Measurements from ENCODE around the gene ZNF618. TPM values are rescaled to one million over a fixed set of nuclear protein-coding genes. Genes with fewer than 3 reads are reported as not detected.

The ZNF618 gene
- polyA plus RNA-seq, 3 donors from 2014 or later, result 1.4 to 4.1 (median 3.9) TPM

DNA sequence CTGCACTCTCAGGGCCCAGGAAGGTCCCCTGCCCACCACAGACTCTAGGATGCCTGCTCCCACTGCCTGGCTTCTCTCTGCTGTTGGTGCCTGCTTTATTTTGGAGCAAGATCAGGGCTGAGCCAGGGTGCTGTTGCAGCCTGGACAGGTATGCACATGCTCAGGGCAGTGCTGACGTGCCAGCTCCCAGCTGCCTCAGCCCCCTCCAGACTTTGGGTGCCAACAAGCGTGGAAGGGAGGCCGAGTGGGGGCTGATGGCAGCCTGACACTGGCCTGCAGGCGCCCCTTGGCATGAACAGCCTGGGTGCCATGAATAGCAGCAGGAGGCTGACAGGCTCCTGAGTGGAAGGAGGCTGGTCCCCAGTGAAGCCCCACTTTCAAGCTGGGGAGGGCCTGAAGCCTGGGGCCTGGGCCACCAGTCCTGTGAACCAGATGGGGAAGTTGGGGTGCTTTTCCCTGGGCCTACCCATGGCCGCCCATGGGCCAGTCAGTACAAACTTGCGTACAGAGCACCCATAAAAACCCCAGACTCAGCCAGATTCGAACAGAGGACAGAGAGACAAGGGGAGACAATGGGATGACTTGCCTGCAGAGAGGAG lies 195.2 kb downstream of the ZNF618 start:
- H3K36me3 Mint-ChIP-seq, result no peaks in the 10 kb centered on the region
- peaks cover 3 to 9% (median 4%) of the 10 kb centered on the region in 3 donors for H3K27me3 Mint-ChIP-seq (ENCODE audit: low read depth in 3 of 3)
- H3K9me3 Mint-ChIP-seq, result no peaks in the 10 kb centered on the region
- H3K4me3 Mint-ChIP-seq, result no peak overlapping the region
- H3K4me1 Mint-ChIP-seq, result no peaks in the 10 kb centered on the region
- no peak overlapping the region for H3K27ac Mint-ChIP-seq
- DNase-seq, result no peak

DNA sequence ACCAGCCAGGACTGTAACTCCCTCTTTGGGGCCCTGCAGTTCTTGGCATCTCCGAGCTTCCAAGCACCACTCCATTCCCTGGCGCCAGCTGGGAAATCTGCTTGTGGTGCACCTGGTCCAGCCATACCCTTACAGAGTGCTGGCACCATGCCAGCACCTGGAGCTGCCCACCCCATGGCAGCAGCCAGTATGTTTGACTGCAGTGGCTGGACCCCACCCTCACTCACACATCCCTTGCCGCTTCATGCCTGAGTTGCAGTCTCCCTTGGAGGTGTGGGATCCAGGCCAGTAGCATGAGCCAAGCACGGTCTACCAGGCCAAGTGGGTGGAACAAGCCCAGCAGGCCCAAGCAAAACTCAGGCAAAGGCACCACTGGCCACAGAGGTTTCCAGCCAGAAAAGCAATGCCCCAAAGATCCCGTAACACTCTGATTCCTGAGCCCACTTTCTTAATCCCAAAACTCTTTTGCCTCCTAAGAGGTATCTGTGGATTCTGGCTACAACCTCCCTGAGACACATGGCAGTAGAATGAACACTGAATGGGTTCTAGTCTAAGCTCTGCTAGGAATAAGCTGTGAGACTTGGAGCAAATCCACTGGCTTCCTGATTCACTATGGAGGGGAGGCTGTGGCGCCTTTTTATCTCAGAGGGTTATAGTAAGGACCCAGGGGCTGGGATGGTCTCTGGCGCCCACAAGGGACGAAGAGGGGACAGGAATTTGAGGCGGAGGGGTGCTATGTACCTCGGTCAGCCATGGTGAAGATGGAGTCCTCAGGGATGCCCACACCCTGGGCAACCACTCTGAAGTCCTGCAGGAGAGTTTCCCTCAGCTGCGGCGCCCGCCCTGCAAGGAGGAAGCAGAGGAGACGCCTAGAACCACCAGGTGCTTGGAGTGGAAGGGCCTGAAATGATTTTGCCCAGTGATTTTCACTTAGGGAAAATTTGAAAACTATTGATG lies 196.4 kb downstream of the ZNF618 start:
- no peaks in the 10 kb centered on the region for H3K4me1 Mint-ChIP-seq
- no peak overlapping the region for H3K27ac Mint-ChIP-seq
- H3K27me3 Mint-ChIP-seq (ENCODE audit: low read depth in 3 of 3), result peaks cover 4 to 7% (median 5%) of the 10 kb centered on the region in 3 donors
- no peak overlapping the region for H3K4me3 Mint-ChIP-seq
- no peaks in the 10 kb centered on the region for H3K9me3 Mint-ChIP-seq
- no peak for DNase-seq
- H3K36me3 Mint-ChIP-seq, result no peaks in the 10 kb centered on the region

DNA sequence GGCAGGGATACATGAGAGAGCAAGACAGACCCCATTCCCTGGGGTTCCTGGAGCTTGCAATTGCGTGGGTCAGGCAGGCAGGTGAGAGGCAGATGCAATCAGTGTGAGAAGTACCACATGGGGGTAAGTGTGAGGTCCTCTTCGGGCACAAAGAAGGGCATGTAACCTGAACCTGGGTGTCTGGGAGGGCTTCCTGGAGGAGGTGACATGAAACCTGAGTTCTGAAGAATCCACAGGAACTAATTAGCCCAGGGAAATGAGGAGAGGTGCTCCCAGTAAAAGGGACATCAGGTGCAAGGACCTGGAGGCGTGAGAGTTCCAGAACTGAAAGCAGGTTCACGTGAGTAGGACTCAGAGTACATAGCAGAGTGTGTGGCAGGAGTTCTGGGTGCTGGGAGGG lies 199.5 kb downstream of the ZNF618 start:
- DNase-seq, result no peak
- H3K4me1 Mint-ChIP-seq, result no peaks in the 10 kb centered on the region
- no peak overlapping the region for H3K27ac Mint-ChIP-seq
- peaks cover 4 to 7% (median 7%) of the 10 kb centered on the region in 3 donors for H3K27me3 Mint-ChIP-seq (ENCODE audit: low read depth in 3 of 3)
- no peak overlapping the region for H3K4me3 Mint-ChIP-seq
- H3K9me3 Mint-ChIP-seq, result no peaks in the 10 kb centered on the region
- no peaks in the 10 kb centered on the region for H3K36me3 Mint-ChIP-seq

DNA sequence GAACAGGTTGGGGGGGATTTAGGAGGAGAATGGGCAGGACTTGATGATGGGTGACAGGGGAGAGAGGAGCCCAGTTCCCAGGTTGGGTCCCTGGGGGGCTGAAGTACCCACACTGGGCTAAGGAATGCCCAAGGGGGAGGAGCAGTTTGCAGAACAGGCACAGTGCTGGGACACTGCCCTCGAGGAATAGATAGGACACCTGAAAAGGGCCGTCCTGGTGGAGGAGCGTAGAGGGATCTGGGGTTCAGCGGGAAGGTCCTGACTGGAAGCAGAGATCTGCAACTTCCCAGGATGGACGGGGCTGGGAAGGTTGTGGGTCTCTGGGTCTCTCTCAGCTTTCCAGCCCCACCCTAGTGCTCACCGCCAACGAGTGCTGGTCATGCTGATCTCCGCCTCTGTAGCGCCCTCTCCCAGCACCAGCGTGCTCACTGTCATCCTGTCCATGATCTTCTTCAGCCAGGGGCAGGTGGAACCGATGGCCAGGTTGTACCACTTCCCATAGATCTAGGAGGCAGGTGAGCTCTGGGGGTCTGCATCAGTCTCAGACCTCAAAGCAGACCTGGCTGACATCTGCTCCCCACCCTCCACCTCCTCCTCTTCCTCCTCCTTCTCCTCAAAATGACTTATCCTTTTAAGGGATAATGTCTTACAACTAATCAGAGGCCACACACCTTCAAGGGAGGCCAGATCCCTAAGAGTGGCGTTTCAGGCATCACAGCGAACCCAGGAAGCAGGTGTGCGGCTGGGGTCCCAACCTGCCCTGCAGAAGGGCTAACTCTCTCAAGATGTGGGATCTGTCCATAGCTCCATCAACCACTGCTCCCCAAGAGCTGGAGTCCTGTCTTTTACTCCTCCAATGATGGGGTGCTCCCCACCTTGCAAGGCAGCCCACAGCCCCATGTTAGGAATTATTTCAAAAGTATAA lies 200.4 kb downstream of the ZNF618 start:
- H3K27ac Mint-ChIP-seq, result no peak overlapping the region

DNA sequence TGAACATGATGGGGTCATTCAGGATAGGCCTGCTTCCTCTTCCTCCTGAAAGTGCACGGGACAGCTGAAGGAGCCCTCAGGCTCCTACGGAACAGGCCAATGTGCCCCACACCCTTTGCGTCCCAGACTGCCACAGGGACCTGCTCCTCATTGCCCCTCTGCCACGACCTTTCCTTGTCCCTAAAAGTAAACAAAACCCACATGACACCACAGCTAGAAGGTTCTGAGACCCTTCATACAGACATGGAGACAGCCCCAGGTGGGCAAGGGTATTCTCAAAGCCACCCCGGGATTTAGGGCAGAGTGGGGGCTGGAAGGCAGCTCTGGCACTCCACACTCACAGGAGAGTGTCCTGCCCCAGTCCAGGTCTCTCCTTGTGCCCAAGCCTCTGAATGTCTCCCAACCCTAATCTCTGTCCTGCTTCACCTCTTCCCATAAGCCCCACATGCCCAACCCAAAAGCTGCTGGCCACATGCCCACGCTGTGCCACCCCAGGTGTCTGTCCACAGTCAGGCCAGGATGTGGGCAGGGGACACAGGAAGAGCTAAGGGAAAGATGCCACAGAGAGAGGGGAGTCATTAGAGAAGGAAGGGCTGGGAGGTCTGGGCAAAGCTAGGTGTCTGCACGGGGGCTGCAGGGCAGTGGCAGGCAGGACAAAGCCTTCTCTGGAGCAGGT lies 201.2 kb downstream of the ZNF618 start:
- no peaks in the 10 kb centered on the region for H3K36me3 Mint-ChIP-seq
- no peak overlapping the region for H3K4me3 Mint-ChIP-seq
- H3K27me3 Mint-ChIP-seq (ENCODE audit: low read depth in 3 of 3), result peaks cover 6 to 7% (median 7%) of the 10 kb centered on the region in 3 donors
- no peaks in the 10 kb centered on the region for H3K9me3 Mint-ChIP-seq
- DNase-seq, result no peak
- H3K4me1 Mint-ChIP-seq, result no peaks in the 10 kb centered on the region
- H3K27ac Mint-ChIP-seq, result no peak overlapping the region

More for the DNA sequence above, 200.4 kb downstream of the ZNF618 start:
- Mint-ChIP-seq H3K36me3 (no peaks in the 10 kb centered on the region), H3K9me3 (no peaks in the 10 kb centered on the region), H3K4me3 (no peak overlapping the region), H3K4me1 (no peaks in the 10 kb centered on the region), H3K27me3 (ENCODE audit: low read depth in 3 of 3) (peaks cover 4 to 7% (median 7%) of the 10 kb centered on the region in 3 donors)
- DNase-seq, result no peak

DNA sequence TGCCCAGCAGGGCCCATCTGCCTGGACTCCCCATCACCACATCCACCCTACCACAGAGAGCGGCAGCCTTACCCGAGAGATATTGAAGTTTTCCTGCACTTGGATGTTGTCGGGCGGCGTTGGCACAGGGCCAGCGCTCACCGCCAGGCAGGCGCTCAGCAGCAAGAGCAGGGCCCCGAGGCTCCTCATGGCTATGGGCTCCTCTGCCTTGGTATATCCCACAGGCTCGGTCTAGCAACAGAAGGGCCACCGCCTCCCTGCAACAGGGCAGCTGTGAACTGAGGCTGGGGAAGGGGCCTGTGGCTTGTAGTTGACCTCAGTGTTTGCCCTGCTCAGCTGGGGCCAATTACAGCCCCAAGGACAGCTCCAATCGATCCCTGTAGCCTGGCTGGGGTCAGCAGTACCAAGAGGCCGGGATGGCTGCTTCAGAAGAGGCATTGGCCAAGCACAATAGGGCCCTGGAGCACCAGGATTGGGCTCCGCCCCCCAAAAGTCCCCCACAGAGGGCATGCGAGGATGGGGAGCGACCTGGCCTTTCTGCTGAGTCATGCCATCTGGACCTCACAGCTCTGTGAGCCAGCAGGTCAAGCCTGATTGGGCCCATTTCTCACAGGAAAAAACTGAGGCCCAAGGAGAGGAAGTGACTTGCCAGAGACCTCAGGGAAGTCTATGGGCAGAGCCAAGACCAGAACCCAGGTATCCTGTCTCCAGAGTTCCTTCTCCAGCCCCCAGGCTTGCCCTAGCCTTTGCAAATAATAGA lies 202.1 kb downstream of the ZNF618 start, which contains the start of gene AMBP:
TSS of gene AMBP (minus strand) at position 280 of the 760 bp plus-strand sequence. CDS start at position 189, 91 bp downstream.
- H3K9me3 Mint-ChIP-seq, result no peaks in the 10 kb centered on the region
- no peaks in the 10 kb centered on the region for H3K4me1 Mint-ChIP-seq
- no peak within 1 kb of the TSS for H3K27ac Mint-ChIP-seq
- H3K27me3 Mint-ChIP-seq (ENCODE audit: low read depth in 3 of 3), result peaks cover 6 to 7% (median 7%) of the 10 kb centered on the region in 3 donors
- no peaks in the 10 kb centered on the region for H3K36me3 Mint-ChIP-seq
- DNase-seq, result no peak
- no peak within 1 kb of the TSS for H3K4me3 Mint-ChIP-seq

DNA sequence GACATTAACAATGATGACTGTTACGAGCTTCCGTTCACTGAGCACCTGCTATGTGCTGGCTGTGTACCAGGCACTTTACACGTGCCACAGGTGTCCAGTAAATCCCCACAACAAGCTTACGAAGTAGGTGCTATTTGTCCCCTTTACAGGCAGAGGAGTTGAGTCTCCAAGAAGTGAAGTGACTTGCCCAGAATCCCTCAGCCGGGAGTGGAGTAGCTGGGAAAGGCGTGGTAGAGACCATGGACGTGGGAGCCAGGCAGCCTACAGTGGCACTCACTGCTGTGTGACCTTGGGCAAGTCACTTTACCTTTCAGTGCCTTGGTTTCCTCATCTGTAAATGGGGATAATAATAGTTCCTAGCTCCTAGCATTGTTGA lies 202.7 kb downstream of the ZNF618 start:
- Mint-ChIP-seq H3K36me3 (no peaks in the 10 kb centered on the region), H3K9me3 (no peaks in the 10 kb centered on the region), H3K27me3 (ENCODE audit: low read depth in 3 of 3) (peaks cover 6 to 7% (median 7%) of the 10 kb centered on the region in 3 donors), H3K4me1 (no peaks in the 10 kb centered on the region), H3K27ac (no peak overlapping the region), H3K4me3 (no peak overlapping the region)
- no peak for DNase-seq

DNA sequence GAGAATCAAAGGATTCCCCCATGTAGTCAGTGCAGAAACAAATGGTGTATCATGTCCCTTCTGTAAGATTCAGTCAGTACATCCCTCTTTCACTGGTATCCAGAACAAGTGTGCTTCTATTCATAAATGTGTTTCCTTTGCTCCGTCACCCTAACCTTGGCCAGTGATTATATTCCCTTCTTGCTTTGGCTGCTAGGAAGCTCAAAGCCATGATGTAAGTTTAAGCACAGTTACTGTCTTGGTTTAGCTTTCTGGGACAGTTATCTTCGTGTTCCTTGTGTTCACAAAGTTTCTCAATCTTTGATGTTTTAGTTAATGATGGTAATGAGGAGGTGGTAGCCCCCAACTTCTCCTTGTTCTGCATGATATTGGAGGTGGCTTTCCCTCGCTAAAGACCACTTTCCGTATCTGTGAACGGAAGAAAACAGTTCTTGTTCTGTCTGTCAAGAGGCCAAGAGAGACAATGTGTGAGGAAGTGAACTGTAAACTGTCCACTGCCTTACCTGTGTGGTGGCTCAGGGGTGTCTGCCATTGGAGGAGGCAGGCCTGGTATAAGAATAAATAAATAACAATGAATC lies 204.2 kb downstream of the ZNF618 start:
- Mint-ChIP-seq H3K27ac (no peak overlapping the region), H3K9me3 (no peaks in the 10 kb centered on the region), H3K36me3 (no peaks in the 10 kb centered on the region), H3K4me1 (no peaks in the 10 kb centered on the region), H3K4me3 (no peak overlapping the region), H3K27me3 (ENCODE audit: low read depth in 3 of 3) (peaks cover 4 to 6% (median 6%) of the 10 kb centered on the region in 3 donors)
- DNase-seq, result no peak

DNA sequence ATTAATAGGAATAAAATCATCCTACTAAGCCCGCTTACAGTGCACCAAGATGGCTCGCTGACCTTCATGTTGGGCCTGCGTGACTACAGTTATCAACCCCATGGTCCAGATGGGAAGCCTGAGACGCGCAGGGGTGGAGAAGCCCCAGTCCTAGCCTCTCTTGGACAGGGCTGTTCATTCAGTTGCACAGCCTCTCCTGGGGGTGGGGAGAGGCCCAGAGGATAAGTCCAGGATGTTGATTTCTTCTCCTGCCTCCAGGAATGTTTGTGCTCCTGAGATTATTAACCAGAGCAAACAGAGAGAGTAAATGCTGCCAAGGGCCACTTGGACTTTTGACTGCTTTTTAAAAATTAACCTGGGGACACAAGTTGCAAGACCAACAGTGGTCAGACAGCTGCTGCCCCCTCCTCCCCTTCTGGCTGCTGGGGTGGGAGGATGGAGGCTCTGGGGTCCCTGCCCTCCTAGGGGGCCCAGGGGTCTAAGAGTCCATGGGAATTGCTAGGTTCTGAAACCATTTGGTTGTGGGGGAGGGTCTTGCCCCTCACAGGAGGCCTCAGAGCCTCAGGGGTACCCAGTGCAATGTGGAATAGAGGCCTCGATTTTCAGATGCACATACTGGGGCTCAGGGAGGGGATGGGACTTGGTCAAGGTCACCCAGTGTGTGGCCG lies 204.8 kb downstream of the ZNF618 start:
- no peaks in the 10 kb centered on the region for H3K4me1 Mint-ChIP-seq
- H3K27me3 Mint-ChIP-seq (ENCODE audit: low read depth in 3 of 3), result peaks cover 4% of the 10 kb centered on the region in 3 donors
- DNase-seq, result no peak
- no peaks in the 10 kb centered on the region for H3K36me3 Mint-ChIP-seq
- no peak overlapping the region for H3K27ac Mint-ChIP-seq
- no peaks in the 10 kb centered on the region for H3K9me3 Mint-ChIP-seq
- H3K4me3 Mint-ChIP-seq, result no peak overlapping the region

DNA sequence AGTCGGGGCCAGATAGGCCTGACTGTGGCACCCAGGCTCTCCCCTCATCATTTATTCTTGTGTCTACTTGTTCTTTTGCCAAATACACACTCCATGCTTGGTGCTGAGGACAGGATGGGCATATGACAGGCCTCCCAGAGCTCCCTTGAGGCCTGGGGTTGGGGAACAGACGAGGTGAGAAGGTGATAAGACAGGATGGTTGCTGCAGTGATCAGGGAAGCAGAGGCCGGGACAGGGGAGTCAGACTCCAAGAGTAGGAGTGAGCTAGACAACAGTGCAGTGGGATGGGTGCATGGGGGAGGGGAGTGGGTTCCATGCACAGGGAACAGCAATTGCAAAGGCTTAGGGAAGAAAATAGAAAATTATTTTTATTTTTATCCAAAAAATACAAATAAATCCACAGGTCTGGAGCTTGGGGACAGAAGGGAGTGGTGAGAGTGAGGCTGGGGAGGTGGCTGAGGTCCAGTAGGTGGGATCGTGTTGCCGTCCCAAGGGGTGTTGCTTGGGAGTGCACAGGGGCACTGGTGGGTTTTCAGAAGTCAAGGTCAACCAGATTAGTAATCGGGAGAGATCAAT lies 205.4 kb downstream of the ZNF618 start:
- Mint-ChIP-seq H3K9me3 (no peaks in the 10 kb centered on the region), H3K27me3 (ENCODE audit: low read depth in 3 of 3) (peaks cover 2 to 4% (median 2%) of the 10 kb centered on the region in 3 donors)
- DNase-seq, result no peak

DNA sequence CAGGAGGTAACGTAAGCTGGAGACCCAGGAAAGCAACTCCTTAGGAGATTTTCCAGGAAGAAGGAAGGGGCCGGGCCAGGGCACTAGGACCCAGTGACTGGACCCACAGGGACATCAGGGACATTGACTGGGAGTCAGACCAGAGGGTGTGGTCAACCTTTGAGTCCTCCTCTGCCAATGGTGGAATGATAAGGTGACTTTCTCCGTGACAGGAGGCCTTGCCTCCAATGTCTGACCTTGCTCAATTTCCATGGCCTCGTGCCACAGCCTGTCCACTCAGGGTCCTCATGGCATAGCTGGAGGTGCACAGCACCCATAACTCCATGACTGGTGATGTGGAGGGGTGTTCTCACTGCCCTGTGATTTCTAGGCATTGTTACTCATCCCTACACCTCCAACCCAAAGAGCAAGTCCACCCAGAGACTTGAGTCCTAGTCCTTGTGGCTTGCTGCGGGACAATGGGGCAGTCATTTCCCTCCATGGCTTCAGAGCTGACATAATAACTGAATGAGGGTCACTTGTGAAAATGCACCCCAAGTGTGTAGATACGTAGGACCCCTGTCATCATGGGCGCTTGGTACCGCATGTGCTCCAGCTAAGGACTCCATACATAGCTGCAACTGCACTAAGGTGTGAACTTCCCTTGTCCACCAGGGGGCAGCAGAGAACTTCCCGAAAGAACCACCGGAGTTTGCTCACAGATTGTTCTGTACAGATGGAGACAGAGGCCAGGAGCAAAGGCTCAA lies 206.1 kb downstream of the ZNF618 start:
- H3K4me1 Mint-ChIP-seq, result no peaks in the 10 kb centered on the region
- peak; percentile 55 to 68 (median 63) for DNase-seq
- no peaks in the 10 kb centered on the region for H3K36me3 Mint-ChIP-seq
- H3K9me3 Mint-ChIP-seq, result no peaks in the 10 kb centered on the region
- H3K27ac Mint-ChIP-seq, result no peak overlapping the region
- peaks cover 0 to 2% (median 2%) of the 10 kb centered on the region in 3 donors for H3K27me3 Mint-ChIP-seq (ENCODE audit: low read depth in 3 of 3)
- H3K4me3 Mint-ChIP-seq, result no peak overlapping the region

More for the DNA sequence above, 205.4 kb downstream of the ZNF618 start:
- H3K36me3 Mint-ChIP-seq, result no peaks in the 10 kb centered on the region
- no peak overlapping the region for H3K4me3 Mint-ChIP-seq
- no peaks in the 10 kb centered on the region for H3K4me1 Mint-ChIP-seq
- no peak overlapping the region for H3K27ac Mint-ChIP-seq

Measured in immature natural killer cell (primary cell).